Testis (tissue), 3 donors: ENCODE data around the gene ANAPC16. TPM values are rescaled to one million over a fixed set of nuclear protein-coding genes. Genes with fewer than 3 reads are reported as not detected.
"Not testable (repeated sequence)": the region's sequence is repeated elsewhere in the genome, so short reads cannot be mapped to it uniquely, and the experiment has no call there.

ENCODE experiments used
- DNase-seq: peaks from one replicate; pipeline ENCODE4 v3.0.0-alpha.2; 2019
- H3K27ac ChIP-seq, 2 donors: fragments of 200-600 bp; sonication (generic); one replicate each; pipeline ENCODE4 v1.5.1; 2019
- H3K27me3 ChIP-seq: fragments of 200-600 bp; sonication (generic); one replicate; pipeline ENCODE4 v1.5.1; 2019
- H3K36me3 ChIP-seq: fragments of 200-600 bp; sonication (generic); one replicate; pipeline ENCODE4 v1.5.1; 2017; ENCODE audit warnings: low read depth; ENCODE audit errors: missing control alignments
- H3K4me1 ChIP-seq: fragments of 200-600 bp; sonication (generic); one replicate; pipeline ENCODE4 v1.5.1; 2019
- H3K4me3 ChIP-seq, 2 donors: fragments of 200-600 bp; sonication (generic); one replicate each; pipeline ENCODE4 v1.5.1; 2017 to 2019
- H3K9me3 ChIP-seq: fragments of 200-600 bp; sonication (generic); one replicate; pipeline ENCODE4 v1.5.1; 2017
- CTCF ChIP-seq, 3 experiments: fragments of 450-650 bp in 2 of 3; fragments of 200-600 bp in 1 of 3; sonication (generic) in 1 of 3; IDR thresholded peaks; one replicate each; pipeline ENCODE4 v1.5.1; 2016 to 2019; ENCODE audit warnings: antibody characterized with exemption in 3 of 3, mild to moderate bottlenecking in 2 of 3, moderate library complexity in 1 of 3
- POLR2A ChIP-seq: fragments of 450-650 bp; IDR thresholded peaks from one replicate; pipeline ENCODE4 v1.6.1; 2017; ENCODE audit warnings: antibody characterized with exemption, mild to moderate bottlenecking, moderate library complexity
- WGBS, 2 donors: methylation state at CpG; one replicate each; pipeline ENCODE4 v1.1.5; 2018; 5-methylcytosine and 5-hydroxymethylcytosine counted together
- intact Hi-C: fragments of 100-400 bp; cut with DNase I; formaldehyde crosslinking; loops from one replicate; pipeline ENCODE4 v1.15.1; 2023; ENCODE audit warnings: low total_unique reads
- polyA plus RNA-seq: library from polyadenylated mRNA; stranded (reverse); fragments of 350-450 nt; fragmentation: Illumina TruSeq; extraction: RNeasy Lipid Tissue Mini Kit (QIAGEN cat#74804); gene quantifications from one replicate; pipeline ENCODE4 v1.2.3, GENCODE V29; 2014; ENCODE audit warnings: low read depth, low replicate concordance; ENCODE audit not compliant: insufficient read depth
- total RNA-seq, 2 donors: library from RNA; depleted of rRNA; stranded (reverse); fragments of >200 nt; gene quantifications; one replicate each; pipeline ENCODE4 v1.2.3, GENCODE V29; 2016

The ANAPC16 gene
- total and polyA plus RNA-seq, 3 donors from 2014 or later = 43.8 to 96.0 (median 47.9) TPM

DNA sequence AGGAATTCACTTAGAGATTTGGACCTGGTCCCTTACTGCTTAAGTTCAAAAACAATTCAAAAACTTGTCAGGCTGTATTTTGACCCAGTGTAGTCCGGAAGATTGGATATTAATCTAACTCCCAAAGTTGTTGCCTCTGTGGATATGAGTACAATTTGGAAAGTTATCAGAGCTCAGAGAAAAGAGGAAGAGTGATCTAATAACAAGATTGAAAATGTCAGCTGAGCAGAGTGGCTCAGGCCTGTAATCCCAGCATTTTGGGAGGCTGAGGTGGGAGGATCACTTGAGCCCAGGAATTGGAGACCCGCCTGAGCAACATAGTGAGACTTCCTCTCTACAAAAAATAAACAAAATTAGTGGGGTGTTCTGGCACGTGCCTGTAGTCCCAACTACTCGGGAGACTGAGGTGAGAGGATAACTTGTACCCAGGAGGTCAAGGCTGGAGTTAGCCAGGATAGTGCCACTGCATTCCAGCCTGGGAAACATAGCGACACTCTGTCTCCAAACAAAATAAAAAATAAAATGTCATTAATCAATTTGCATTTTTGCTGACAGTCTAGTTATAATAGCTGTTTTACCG lies 3.5 kb downstream of the ANAPC16 start:
- Histone ChIP-seq H3K4me3 (no peak overlapping the region), H3K27ac (peak overlapping the region; percentile 50 to 80), H3K4me1 (peaks cover 54% of the 10 kb centered on the region), H3K9me3 (no peaks in the 10 kb centered on the region), H3K27me3 (no peaks in the 10 kb centered on the region), H3K36me3 (no peaks in the 10 kb centered on the region)
- no peak for DNase-seq
- TF ChIP-seq POLR2A = no peak
- no peak for TF ChIP-seq CTCF (IDR thresholded peaks at IDR 0.05)
- intact Hi-C loops = loop anchor here (10.0 kb wide), 1 partner anchor 165 kb away; no protein-coding TSS in a partner anchor
- 41 to 49% methylated on average over 6 of the region's 6 CpGs for WGBS, 2 donors

GRCh38 chr10:72220637-72221036 lies 4.8 kb downstream of the ANAPC16 start:
- no peaks in the 10 kb centered on the region for H3K36me3 ChIP-seq
- H3K27me3 ChIP-seq = no peaks in the 10 kb centered on the region
- no peak overlapping the region for H3K4me3 ChIP-seq
- 74 to 81% methylated on average over 8 of the region's 8 CpGs for WGBS, 2 donors
- no peak overlapping the region for H3K27ac ChIP-seq
- no peaks in the 10 kb centered on the region for H3K9me3 ChIP-seq
- no peak for DNase-seq
- TF ChIP-seq CTCF (IDR thresholded peaks at IDR 0.05) = no peak
- no peak for TF ChIP-seq POLR2A
- peaks cover 45% of the 10 kb centered on the region for H3K4me1 ChIP-seq
- intact Hi-C loops = no loop called here

DNA sequence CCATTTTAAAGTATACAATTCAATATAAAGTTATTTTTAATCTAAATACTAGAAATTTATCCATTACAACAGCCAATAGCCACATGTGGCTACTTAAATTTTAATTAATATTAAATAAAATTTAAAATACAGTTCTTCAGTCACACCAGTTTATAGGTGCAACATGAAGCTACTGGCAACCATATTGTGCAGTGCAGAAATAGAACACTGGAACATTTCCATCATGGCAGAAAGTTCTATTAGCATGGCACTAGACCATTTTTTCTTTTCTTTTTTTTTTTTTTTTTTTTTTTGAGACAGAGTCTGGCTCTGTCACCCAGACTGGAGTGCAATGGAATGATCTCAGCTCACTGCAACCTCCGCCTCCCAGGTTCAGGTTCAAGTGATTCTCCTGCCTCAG lies 5.5 kb downstream of the ANAPC16 start:
- WGBS, 2 donors = 80 to 94% methylated on average over 1 of the region's 1 CpG
- no peak overlapping the region for H3K4me3 ChIP-seq
- H3K27ac ChIP-seq = no peak overlapping the region
- intact Hi-C loops = no loop called here
- TF ChIP-seq POLR2A (no peak), CTCF (IDR thresholded peaks at IDR 0.05) (no peak)
- DNase-seq = no peak
- H3K27me3 ChIP-seq = no peaks in the 10 kb centered on the region
- no peaks in the 10 kb centered on the region for H3K36me3 ChIP-seq
- H3K4me1 ChIP-seq = peaks cover 45% of the 10 kb centered on the region
- no peaks in the 10 kb centered on the region for H3K9me3 ChIP-seq

GRCh38 chr10:72223743-72224101 lies 7.9 kb downstream of the ANAPC16 start:
- intact Hi-C loops = no loop called here
- Histone ChIP-seq H3K4me3 (no peak overlapping the region), H3K27me3 (no peaks in the 10 kb centered on the region), H3K9me3 (no peaks in the 10 kb centered on the region), H3K36me3 (no peaks in the 10 kb centered on the region), H3K4me1 (peaks cover 36% of the 10 kb centered on the region), H3K27ac (peak overlapping the region; percentile 70 to 78)
- WGBS, 2 donors = 50 to 52% methylated on average over 1 of the region's 1 CpG
- TF ChIP-seq POLR2A = no peak
- DNase-seq = no peak

GRCh38 chr10:72224191-72224590 lies 8.4 kb downstream of the ANAPC16 start:
- H3K4me3 ChIP-seq, DNase-seq, H3K9me3 ChIP-seq, intact Hi-C loops, H3K27me3 ChIP-seq, H3K36me3 ChIP-seq: not testable (repeated sequence)
- 75 to 92% methylated on average over 6 of the region's 6 CpGs for WGBS, 2 donors
- Histone ChIP-seq H3K4me1 (peaks cover 31% of the 10 kb centered on the region), H3K27ac (peak overlapping the region; percentile 70 to 78)

DNA sequence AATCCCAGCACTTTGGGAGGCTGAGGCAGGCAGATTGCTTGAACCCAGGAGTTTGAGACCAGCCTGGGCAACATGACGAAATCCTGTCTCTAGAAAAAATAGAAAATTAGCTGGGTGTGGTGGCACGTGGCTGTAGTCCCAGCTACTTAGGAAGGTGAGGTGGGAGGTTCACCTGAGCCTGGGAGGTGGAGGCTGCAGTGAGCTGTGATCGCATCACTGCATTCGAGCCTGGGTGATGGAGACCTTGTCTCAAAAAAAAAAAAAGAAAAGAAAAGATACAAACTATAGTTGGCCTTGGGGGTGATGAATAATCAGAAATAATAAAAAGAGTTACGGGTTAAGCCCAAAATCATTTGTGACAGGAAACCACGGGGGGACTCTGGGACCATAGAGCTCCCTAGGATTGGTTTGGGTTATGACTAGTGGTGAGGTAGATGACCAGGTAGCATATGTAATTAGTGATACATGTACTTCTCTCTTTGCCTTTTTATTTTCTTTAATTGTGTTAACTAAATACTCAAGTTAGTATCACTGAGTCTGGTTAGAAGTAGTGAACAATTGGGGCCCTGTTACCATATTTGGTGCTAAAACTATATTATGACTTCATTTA lies 10.7 kb downstream of the ANAPC16 start:
- Histone ChIP-seq H3K9me3 (no peaks in the 10 kb centered on the region), H3K36me3 (no peaks in the 10 kb centered on the region), H3K27me3 (no peaks in the 10 kb centered on the region), H3K4me1 (peaks cover 30% of the 10 kb centered on the region), H3K27ac (no peak overlapping the region), H3K4me3 (no peak overlapping the region)
- TF ChIP-seq POLR2A = no peak
- TF ChIP-seq CTCF (IDR thresholded peaks at IDR 0.05) = no peak
- DNase-seq = no peak
- WGBS, 2 donors = 76 to 77% methylated on average over 6 of the region's 6 CpGs
- intact Hi-C loops = no loop called here
